GM19193 (cell line): ENCODE measurements around the gene EPB41.

Experiments
- POLR2A ChIP-seq: IDR thresholded peaks from 4 replicates; pipeline ENCODE4 v1.6.1; 2011; ENCODE audit not compliant: insufficient read depth, insufficient read length; ENCODE audit errors: extremely low read depth

Gene EPB41

DNA sequence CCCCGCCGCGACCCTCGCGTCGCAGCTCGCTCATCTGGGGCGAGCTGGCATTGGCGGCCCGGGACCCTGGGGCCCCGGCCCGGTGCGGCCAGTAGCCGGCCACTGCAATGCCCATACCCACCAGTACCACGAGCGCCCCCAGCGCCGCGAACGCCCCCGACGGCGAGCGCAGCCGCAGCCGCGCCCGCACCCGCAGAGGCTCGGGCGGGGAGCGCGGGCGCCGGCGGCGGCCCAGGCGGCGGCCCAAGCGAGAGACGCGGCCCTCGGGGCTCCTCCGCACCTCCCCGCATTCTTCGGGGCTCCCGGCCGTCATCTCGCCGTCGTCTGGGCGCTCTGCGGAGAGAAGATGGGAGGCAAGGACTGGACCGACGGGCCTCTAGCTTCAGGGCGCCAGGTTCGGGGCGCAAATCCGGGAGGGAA lies 207.2 kb downstream of the EPB41 start:
- TF ChIP-seq POLR2A, result no peak

DNA sequence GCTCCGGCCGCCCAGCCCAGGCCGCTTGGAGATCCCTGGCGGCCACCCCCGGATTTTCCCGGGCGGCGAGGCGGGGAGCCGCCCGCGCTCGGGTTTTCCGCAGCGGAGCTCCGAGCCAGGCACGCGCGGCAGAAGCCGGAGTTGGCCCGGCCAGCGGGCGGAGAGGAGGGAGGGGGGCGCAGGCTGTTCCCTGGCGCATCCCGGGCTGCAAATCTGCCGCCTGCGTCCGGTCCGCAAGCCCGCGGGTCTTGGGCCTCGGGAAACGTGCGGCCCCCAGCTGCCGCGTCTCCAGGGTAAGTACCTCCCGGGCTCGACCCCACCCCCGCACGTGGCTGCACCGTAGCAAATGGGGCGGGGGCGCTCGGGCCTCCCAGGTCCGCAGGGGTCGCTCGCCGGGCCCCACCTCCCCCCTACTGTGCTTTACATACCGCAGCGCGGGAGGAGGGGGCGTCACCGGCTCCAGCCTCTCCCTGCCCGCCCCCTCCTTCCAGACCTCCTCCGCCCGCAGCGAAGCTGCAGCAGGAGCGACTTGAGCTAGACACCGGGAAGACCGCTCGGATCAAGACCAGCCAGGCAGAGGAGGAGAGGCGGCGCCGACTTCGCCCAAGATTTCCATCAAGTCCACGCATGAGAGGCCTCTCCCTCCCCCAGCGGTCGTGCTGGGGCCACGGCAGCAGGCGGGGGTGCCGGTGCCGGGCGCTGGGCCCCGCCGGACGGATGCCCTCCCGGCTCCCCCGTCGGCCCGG lies 207.7 kb downstream of the EPB41 start:
- TF ChIP-seq POLR2A, result no peak

DNA sequence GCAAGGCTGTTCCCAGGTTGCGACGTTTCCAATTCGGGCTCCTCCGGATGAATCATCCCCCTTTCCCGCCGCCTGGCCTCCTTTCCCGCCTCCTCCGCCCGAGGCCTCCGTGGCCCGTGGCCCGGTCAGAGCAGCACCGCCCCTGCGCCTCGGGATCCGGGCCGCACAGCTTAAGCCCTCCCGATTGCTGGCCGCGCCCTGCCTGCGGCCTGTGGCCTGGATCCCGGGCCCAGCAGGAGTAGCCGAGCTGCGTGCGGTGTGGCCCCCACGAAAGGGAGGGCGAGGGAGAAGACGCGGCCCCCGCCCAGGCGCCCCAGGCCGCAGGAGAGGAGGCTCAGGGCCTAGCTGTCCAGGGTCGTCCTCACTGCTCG lies 208.3 kb downstream of the EPB41 start:
- TF ChIP-seq POLR2A, result no peak

DNA sequence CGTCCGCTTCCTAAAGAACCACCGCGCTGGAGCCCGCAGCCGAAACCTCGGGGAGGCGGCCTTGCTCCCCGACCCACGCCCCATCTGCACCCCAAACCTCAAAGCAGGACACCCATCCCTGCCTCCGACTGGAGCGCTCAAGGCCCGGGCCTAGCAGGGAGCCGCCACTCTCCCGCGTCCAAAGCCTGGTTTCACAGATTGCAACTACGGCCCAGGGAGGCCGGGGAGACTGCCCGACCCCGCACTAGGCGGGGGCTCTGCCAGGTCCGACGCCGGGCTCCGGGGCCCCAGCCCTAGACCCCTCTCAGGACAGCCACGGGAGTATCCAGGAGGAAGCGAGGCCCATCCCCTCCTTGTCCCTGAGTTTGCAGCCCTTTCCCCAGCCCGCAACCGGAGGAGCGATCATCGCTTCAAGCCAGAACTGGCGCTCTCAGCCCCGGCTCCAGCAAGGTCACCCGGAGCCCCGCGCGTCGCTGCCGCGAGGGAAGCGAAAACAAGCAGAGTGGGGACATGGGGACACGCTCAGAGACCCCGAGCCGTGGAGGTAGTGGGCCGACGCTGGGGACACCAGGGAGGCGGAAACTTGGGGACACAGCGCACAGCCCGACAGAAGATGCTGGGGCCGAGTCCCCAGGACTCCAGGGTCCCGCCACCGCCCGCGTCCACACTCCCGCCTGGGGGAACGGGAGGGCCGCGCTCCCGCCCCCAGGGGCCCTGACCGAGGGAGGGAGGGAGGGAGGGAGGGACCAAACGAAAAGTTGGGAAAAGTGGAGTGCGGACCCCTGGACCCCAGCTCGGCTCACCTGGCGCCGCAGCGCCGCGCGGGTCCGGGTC lies 208.9 kb downstream of the EPB41 start:
- no peak for TF ChIP-seq POLR2A

DNA sequence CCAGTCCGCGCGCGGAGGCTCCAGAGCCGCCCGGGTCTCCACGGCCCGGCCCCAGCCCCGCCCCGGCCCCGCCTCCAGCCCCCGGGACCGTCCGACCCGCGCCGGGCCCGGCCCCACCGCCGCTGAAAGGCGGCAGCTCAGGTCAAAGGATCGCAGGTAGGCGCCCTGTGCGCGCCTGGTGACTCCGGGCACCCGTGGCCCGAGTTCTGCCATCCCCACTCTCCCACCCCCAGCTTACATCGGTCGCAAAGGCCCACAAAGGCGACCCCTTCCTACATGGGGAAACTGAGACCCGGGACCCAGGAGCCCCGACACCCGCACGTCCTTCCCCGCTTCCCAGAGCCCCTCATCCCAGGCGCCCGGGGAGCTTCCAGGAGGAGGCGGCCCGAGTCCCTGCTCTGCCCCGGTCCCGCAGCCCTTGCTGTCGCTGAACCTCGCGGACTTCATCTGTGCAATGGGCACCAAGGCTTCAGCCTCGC lies 209.6 kb downstream of the EPB41 start, which contains the start of gene TMEM200B:
TSS of gene TMEM200B (minus strand) at position 17 of the 479 bp plus-strand sequence. CDS start 2,075 bp downstream, outside the sequence.
- no peak for TF ChIP-seq POLR2A

DNA sequence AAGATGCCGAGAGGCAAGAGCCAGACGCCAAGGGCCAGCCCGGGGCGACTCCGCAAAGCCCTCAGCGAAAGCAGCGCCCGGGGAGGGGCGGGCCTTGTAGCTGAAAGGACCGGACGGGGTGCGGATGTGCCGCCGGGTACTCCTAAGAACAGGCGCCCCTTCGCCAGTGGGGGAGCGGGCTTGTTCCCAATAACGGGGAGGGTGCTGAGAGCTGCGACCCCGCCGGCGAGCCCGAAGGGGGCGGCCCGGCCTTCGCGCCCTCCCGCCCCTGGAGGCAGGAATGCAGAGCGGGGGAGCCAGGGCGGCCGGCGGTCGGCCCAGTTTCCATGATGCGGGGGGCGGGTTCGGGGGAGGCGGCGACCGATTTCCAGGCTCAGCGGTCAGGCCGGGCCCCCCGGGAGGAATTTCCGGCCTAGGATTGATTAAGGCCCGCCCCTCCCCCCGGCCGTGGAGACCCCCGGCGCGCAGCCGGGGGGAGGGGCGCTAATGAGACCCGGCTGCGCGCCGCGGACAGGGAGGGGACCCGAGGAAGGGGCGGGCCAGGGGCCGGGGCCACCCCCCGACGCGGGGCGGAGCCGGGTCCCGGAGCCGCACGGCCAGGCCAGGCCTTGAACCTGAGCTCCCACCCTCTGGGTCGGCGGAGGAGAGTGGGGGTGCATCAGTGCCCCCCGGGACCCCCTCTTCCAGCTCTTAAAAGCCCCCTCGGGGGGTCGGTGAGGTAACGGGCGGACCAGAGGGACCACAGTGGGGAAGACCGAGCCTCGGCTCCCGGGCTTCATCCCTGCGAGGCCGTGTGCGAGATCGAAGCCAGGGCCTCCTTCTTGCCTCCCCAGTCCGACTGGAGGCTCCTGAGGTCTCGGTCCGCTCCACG lies 210.2 kb downstream of the EPB41 start:
- TF ChIP-seq POLR2A, result no peak

DNA sequence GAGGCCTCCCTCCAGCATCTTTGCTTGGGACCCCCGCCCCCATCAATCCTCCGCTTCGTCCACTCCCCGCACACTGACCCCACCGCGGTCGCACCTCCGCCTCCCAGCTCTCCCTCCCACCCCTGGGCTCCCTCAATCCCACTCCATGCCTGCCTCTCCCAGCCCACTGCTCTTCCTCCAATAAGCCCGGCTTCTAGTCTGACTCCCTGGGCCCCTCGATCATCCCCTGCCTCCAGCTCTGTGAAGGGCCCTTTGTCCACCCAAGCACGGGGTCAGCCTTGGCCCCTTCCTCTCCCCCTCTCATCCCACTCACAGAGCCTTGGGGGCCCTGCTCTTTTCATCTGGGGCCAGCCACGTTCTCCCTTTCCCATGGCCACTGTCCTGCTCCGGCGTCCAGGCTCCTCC lies 210.9 kb downstream of the EPB41 start:
- TF ChIP-seq POLR2A, result no peak

DNA sequence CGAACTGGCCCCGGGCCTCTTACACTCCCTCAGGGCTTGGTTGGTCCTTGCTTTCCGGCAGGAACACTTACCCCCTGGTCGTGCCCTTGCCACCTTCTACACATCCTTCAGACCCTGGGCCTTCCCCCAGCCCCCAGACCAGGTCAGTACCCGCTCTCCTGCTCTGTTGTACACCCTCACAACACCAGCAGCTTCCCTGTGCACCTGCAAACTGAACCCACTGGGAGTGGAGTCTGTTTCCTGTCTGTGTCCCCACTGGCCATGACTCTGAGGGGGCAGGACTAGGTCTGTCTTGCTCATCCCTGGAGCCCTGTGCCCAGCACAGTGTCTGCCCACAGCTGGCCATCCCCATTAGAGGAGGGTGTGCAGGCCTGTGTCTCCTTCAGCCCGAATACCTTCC lies 211.4 kb downstream of the EPB41 start:
- TF ChIP-seq POLR2A, result no peak

DNA sequence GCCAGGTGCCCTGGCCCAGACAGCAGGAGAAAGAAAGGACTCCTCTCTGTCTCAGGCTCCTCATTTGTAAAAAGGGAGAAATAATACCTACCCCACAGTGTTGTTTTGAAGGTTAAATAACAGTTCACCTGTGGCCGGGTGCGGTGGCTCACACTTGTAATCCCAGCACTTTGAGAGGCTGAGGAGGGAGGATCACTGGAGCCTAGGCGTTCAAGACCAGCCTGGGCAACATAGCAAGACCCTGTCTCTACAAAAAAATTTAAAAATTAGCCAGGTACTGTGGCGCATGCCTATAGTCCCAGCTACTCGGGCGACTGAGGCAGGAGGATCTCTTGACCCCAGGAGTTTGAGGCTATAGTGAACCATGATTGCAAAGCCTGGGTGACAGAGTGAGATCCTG lies 211.8 kb downstream of the EPB41 start:
- TF ChIP-seq POLR2A, result no peak

DNA sequence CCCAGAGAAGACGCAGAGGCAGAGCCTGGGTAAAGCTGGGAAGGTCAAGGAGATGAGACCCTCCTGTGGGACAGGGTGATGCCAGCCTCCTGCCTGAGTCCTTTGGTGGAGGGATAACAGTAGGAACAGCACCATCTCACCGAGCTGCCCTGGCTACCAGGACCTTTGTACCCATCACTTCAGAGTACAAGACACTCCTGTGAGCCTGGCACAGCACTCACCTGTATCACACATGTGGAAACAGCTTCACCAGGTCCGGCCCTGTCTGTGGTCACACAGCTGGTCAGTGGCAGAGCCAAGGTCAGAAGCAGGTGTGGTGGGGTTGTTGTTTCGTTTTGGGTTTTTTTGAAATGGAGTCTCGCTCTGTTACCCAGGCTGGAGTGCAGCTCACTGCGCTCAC lies 214.4 kb downstream of the EPB41 start:
- TF ChIP-seq POLR2A, result no peak

DNA sequence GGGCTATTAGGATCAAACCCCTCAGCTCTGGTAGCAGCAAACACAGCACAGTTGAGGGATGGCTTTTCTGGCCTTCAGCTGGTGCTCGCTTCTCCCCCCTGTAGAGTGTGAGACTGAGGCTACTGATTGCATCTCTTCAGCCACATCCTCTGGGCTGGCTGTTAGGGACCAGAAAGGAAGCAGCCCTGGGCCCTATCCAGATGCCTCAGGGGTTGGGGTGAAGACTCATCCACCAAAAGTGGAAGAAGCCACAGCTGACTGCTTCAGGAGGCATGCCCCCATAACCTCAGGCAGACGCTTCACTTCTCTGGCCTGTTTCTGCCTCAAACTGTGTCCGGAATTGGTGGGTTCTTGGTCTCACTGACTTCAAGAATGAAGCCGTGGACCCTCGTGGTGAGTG lies 215.5 kb downstream of the EPB41 start:
- no peak for TF ChIP-seq POLR2A

DNA sequence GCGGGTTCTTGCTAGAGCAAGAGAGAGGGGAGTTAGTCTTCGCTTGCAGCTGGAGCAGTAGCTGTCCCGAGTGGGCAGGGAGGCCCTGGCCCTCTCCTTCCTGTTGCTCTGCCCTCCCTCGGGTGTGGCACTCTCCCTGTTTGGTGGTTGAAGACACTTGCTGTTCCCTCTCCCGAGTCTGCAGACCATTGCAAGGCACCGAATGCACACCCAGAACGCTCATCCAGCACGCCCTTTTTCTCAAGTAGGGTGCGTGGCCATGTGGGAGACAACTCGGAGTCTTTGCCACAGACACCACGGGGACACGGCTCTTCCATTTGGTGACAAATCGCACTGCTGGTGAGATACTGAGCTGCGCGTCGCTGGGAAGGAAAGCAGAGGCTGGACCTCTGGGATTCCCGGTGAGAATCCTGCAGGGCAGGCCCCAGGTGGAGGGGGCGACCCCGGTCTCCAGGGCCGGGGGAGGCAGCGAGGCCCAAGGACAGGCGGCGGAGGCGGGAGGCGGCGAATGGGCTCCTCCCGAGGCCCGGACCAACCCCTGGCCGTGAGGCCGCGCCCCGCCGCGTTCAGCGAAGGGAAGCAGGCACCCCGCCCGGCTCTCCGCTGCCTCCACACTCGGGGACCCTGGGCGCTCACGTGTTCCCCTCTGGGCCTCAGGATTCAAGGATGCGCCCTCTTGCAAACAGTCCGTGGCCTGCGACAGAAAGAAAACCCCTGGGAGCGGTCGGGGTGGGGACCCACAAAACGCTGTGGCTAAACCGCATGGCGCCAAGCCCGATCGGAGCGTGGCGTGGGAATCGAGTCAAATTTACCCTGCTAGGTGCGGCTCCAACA lies 219.7 kb downstream of the EPB41 start:
- no peak for TF ChIP-seq POLR2A

DNA sequence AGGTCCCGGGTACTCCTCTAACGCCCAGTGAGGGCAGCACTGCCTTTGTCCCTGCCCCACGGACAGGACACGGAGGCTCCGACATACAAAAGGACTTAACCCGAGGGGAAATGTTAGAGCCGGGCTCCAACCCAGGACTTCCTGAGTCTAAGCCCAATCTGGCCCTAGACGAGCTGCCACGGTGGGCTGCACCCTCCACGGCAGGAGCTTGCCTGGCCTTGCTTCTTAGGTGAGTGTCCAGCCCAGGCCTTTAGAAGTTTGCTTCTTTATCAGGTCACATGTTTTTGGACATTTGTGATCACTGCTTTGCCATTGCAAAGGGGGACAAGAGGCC lies 220.3 kb downstream of the EPB41 start:
- no peak for TF ChIP-seq POLR2A

DNA sequence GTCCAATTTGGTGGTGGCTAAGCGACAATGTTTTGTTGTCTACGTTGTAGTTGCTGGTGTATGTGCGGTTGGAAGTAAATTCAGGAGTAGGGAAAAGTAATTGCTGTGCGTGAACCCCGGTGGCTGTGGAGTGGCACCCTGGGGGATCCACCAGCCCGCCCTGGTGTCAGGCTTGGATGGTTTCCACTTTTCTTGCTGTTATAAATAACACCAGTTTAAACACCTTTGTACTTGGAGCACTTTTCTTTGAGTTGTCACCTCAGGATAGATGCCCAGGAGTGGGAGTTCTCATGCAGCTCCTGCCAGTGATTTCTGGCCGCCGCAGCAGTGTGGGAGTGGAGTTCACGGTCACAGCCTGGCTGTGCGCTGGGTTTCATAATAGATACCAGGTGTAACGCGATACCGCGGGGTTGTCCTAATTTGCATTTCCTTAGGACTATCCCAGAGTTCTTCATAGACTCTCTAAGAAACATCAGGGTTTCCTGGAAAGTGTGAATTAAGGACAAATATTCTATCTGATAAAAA lies 222.1 kb downstream of the EPB41 start:
- no peak for TF ChIP-seq POLR2A
